ENCODE data around the gene VKORC1.

GRCh38 chr16:31094088-31094423, 541 bp downstream of the VKORC1 start:
- no peak for TF ChIP-seq POLR2A (IDR thresholded peaks at IDR 0.05)
- no peak for TF ChIP-seq CTCF (IDR thresholded peaks at IDR 0.05)

All from Peyer's patch (tissue), 4 donors.